HepG2 (cell line): Measurements from ENCODE around the gene SERPINA3. TPM values are rescaled to one million over a fixed set of nuclear protein-coding genes. Genes with fewer than 3 reads are reported as not detected.
A peak's percentile ranks its signal among the peaks of the same experiment; 100 is the strongest.

Experiments used
- ARNT ChIP-seq: fragments of 450-650 bp; IDR thresholded peaks from 2 replicates; pipeline ENCODE4 v1.6.1; 2017
- ESRRA ChIP-seq: sonication (generic); formaldehyde crosslinking; IDR thresholded peaks from 2 replicates; pipeline ENCODE4 v1.5.1; 2020; ENCODE audit warnings: mild to moderate bottlenecking, low read depth, missing genetic modification reagents
- GATA4 ChIP-seq: sonication (generic); IDR thresholded peaks from 2 replicates; pipeline ENCODE4 v1.6.1; 2016; ENCODE audit warnings: antibody characterized with exemption, low read depth, borderline replicate concordance
- JUN ChIP-seq: sonication (generic); formaldehyde crosslinking; IDR thresholded peaks from 2 replicates; pipeline ENCODE4 v1.4.0; 2020; ENCODE audit warnings: mild to moderate bottlenecking, missing genetic modification reagents
- KDM3A ChIP-seq: IDR thresholded peaks from 2 replicates; pipeline ENCODE4 v1.6.1; 2018; ENCODE audit warnings: low read depth, missing compliant biosample characterization
- MAX ChIP-seq: IDR thresholded peaks from 2 replicates; pipeline ENCODE4 v1.6.1; 2012; ENCODE audit warnings: inconsistent platforms
- MBNL3 ChIP-seq: fragments of 250-450 bp; sonication (Bioruptor Pico); conservative IDR thresholded peaks from 2 replicates; pipeline ENCODE4 v1.8.0; 2022; ENCODE audit warnings: mild to moderate bottlenecking, inconsistent platforms
- MTERF4 ChIP-seq: sonication (generic); formaldehyde crosslinking; IDR thresholded peaks from 2 replicates; pipeline ENCODE4 v1.8.0; 2023; ENCODE audit warnings: mild to moderate bottlenecking, missing genetic modification reagents
- NR2F2 ChIP-seq: IDR thresholded peaks from 2 replicates; pipeline ENCODE4 v1.6.1; 2012; ENCODE audit warnings: low read depth, inconsistent platforms, borderline replicate concordance
- RARA ChIP-seq: IDR thresholded peaks from 2 replicates; pipeline ENCODE4 v1.6.1; 2016; ENCODE audit warnings: missing genetic modification reagents, missing compliant biosample characterization
- RFX3 ChIP-seq: IDR thresholded peaks from 2 replicates; pipeline ENCODE4 v1.6.1; 2016; ENCODE audit warnings: missing biosample characterization, missing genetic modification reagents
- ZKSCAN8 ChIP-seq: IDR thresholded peaks from 2 replicates; pipeline ENCODE4 v1.6.1; 2016; ENCODE audit warnings: borderline replicate concordance, missing genetic modification reagents, missing compliant biosample characterization
- ZNF354B ChIP-seq: sonication (generic); formaldehyde crosslinking; IDR thresholded peaks from 2 replicates; pipeline ENCODE4 v1.8.0; 2022; ENCODE audit warnings: mild to moderate bottlenecking, missing genetic modification reagents
- ZNF530 ChIP-seq: sonication (generic); formaldehyde crosslinking; IDR thresholded peaks from 2 replicates; pipeline ENCODE4 v1.5.0; 2020; ENCODE audit warnings: low read depth, mild to moderate bottlenecking, missing genetic modification reagents
- ZNF543 ChIP-seq: sonication (generic); formaldehyde crosslinking; IDR thresholded peaks from 2 replicates; pipeline ENCODE4 v1.4.0; 2020; ENCODE audit warnings: mild to moderate bottlenecking, missing genetic modification reagents
- ZNF547 ChIP-seq: sonication (generic); formaldehyde crosslinking; IDR thresholded peaks from 2 replicates; pipeline ENCODE4 v1.5.1; 2020; ENCODE audit warnings: mild to moderate bottlenecking, missing genetic modification reagents
- polyA plus RNA-seq, 8 experiments: library from polyadenylated mRNA; depleted of rRNA in 3 of 8; stranded (reverse) in 7 of 8; unstranded in 1 of 8; fragments of >200 nt; fragmentation: Illumina TruSeq in 4 of 8; extraction: Trizol in 4 of 8; gene quantifications; 2 replicates each; pipeline versions ENCODE4 v1.2.1 to v1.2.3, GENCODE V29; 2011 to 2016; ENCODE audit warnings: low read depth in 4 of 8, missing spikeins in 1 of 8, mixed read lengths in 1 of 8; ENCODE audit not compliant: insufficient read depth in 1 of 8
- total RNA-seq, 5 experiments: library from RNA; depleted of rRNA; stranded (reverse); fragments of >200 nt; fragmentation: Illumina TruSeq; extraction: Trizol; gene quantifications; 2 replicates each; pipeline ENCODE4 v1.2.3, GENCODE V29; 2016; ENCODE audit warnings: low read depth in 1 of 5
- TF ChIP-seq, protein P1 (sequence below): sonication (generic); formaldehyde crosslinking; IDR thresholded peaks from 2 replicates; pipeline ENCODE4 v1.4.0; 2020; ENCODE audit warnings: missing genetic modification reagents
- TF ChIP-seq, protein P2 (sequence below): sonication (generic); formaldehyde crosslinking; IDR thresholded peaks from 2 replicates; pipeline ENCODE4 v1.8.1; 2023; ENCODE audit warnings: mild to moderate bottlenecking, inconsistent platforms, moderate library complexity, missing genetic modification reagents, borderline replicate concordance
- TF ChIP-seq, protein P3 (sequence below): sonication (generic); formaldehyde crosslinking; IDR thresholded peaks from 2 replicates; pipeline ENCODE4 v1.9.0; 2022; ENCODE audit warnings: low read depth, missing genetic modification reagents
- TF ChIP-seq, protein P4 (sequence below): sonication (generic); formaldehyde crosslinking; IDR thresholded peaks from 2 replicates; pipeline ENCODE4 v1.5.0; 2020; ENCODE audit warnings: missing genetic modification reagents
- TF ChIP-seq, protein P5 (sequence below): sonication (generic); formaldehyde crosslinking; IDR thresholded peaks from 2 replicates; pipeline ENCODE4 v1.4.0; 2020; ENCODE audit warnings: missing genetic modification reagents
- TF ChIP-seq, protein P6 (sequence below): sonication (generic); formaldehyde crosslinking; IDR thresholded peaks from 2 replicates; pipeline ENCODE4 v1.4.0; 2020; ENCODE audit warnings: missing genetic modification reagents

The SERPINA3 gene
- total and polyA plus RNA-seq, 2 of the 13 experiments (the other 11 are each of a cell fraction or from before 2014, with no cell fraction given) = 825 to 2,200 TPM

- TF ChIP-seq ZNF530 (CRISPR knock-in tag) = no peak
- no peak for TF ChIP-seq KDM3A (CRISPR knock-in tag)
- TF ChIP-seq ZNF543 (CRISPR knock-in tag) = no peak
- TF ChIP-seq NR2F2 = no peak
- TF ChIP-seq ZKSCAN8 (CRISPR knock-in tag) = no peak
- TF ChIP-seq, protein P1, sequence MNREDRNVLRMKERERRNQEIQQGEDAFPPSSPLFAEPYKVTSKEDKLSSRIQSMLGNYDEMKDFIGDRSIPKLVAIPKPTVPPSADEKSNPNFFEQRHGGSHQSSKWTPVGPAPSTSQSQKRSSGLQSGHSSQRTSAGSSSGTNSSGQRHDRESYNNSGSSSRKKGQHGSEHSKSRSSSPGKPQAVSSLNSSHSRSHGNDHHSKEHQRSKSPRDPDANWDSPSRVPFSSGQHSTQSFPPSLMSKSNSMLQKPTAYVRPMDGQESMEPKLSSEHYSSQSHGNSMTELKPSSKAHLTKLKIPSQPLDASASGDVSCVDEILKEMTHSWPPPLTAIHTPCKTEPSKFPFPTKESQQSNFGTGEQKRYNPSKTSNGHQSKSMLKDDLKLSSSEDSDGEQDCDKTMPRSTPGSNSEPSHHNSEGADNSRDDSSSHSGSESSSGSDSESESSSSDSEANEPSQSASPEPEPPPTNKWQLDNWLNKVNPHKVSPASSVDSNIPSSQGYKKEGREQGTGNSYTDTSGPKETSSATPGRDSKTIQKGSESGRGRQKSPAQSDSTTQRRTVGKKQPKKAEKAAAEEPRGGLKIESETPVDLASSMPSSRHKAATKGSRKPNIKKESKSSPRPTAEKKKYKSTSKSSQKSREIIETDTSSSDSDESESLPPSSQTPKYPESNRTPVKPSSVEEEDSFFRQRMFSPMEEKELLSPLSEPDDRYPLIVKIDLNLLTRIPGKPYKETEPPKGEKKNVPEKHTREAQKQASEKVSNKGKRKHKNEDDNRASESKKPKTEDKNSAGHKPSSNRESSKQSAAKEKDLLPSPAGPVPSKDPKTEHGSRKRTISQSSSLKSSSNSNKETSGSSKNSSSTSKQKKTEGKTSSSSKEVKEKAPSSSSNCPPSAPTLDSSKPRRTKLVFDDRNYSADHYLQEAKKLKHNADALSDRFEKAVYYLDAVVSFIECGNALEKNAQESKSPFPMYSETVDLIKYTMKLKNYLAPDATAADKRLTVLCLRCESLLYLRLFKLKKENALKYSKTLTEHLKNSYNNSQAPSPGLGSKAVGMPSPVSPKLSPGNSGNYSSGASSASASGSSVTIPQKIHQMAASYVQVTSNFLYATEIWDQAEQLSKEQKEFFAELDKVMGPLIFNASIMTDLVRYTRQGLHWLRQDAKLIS (CRISPR knock-in tag) = no peak
- TF ChIP-seq, protein P2, sequence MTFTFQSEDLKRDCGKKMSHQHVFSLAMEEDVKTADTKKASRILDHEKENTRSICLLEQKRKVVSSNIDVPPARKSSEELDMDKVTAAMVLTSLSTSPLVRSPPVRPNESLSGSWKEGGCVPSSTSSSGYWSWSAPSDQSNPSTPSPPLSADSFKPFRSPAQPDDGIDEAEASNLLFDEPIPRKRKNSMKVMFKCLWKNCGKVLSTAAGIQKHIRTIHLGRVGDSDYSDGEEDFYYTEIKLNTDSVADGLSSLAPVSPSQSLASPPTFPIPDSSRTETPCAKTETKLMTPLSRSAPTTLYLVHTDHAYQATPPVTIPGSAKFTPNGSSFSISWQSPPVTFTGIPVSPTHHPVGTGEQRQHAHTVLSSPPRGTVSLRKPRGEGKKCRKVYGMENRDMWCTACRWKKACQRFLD (CRISPR knock-in tag) = no peak
- TF ChIP-seq ARNT = no peak
- peak; percentile 50 for TF ChIP-seq MAX
- TF ChIP-seq ZNF354B = no peak
- TF ChIP-seq, protein P3, sequence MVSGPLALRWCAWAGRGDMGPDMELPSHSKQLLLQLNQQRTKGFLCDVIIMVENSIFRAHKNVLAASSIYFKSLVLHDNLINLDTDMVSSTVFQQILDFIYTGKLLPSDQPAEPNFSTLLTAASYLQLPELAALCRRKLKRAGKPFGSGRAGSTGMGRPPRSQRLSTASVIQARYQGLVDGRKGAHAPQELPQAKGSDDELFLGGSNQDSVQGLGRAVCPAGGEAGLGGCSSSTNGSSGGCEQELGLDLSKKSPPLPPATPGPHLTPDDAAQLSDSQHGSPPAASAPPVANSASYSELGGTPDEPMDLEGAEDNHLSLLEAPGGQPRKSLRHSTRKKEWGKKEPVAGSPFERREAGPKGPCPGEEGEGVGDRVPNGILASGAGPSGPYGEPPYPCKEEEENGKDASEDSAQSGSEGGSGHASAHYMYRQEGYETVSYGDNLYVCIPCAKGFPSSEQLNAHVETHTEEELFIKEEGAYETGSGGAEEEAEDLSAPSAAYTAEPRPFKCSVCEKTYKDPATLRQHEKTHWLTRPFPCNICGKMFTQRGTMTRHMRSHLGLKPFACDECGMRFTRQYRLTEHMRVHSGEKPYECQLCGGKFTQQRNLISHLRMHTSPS (CRISPR knock-in tag) = no peak
- TF ChIP-seq JUN (CRISPR knock-in tag) = no peak
- TF ChIP-seq ZNF547 = no peak
- TF ChIP-seq RARA (CRISPR knock-in tag) = peak; percentile 47; the same call in 1 of the 2 replicates
- TF ChIP-seq, protein P4, sequence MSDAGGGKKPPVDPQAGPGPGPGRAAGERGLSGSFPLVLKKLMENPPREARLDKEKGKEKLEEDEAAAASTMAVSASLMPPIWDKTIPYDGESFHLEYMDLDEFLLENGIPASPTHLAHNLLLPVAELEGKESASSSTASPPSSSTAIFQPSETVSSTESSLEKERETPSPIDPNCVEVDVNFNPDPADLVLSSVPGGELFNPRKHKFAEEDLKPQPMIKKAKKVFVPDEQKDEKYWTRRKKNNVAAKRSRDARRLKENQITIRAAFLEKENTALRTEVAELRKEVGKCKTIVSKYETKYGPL = no peak
- TF ChIP-seq ESRRA (CRISPR knock-in tag) = no peak
- TF ChIP-seq, protein P5, sequence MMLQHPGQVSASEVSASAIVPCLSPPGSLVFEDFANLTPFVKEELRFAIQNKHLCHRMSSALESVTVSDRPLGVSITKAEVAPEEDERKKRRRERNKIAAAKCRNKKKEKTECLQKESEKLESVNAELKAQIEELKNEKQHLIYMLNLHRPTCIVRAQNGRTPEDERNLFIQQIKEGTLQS (CRISPR knock-in tag) = no peak
- no peak for TF ChIP-seq RFX3 (CRISPR knock-in tag)
- TF ChIP-seq GATA4 = no peak
- TF ChIP-seq MTERF4 (CRISPR knock-in tag) = no peak
- TF ChIP-seq MBNL3 (CRISPR knock-in tag) = no peak
- TF ChIP-seq, protein P6, sequence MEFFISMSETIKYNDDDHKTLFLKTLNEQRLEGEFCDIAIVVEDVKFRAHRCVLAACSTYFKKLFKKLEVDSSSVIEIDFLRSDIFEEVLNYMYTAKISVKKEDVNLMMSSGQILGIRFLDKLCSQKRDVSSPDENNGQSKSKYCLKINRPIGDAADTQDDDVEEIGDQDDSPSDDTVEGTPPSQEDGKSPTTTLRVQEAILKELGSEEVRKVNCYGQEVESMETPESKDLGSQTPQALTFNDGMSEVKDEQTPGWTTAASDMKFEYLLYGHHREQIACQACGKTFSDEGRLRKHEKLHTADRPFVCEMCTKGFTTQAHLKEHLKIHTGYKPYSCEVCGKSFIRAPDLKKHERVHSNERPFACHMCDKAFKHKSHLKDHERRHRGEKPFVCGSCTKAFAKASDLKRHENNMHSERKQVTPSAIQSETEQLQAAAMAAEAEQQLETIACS (CRISPR knock-in tag) = no peak
Observed at GRCh38 chr14:94582851-94583250, 29.3 kb upstream of the SERPINA3 start (continued).
